ENCODE data around the gene SAXO1.
"Not testable (repeated sequence)": the region's sequence is repeated elsewhere in the genome, so short reads cannot be mapped to it uniquely, and the experiment has no call there.

The SAXO1 gene

GRCh38 chr9:18996211-18996610 lies 36.8 kb downstream of the SAXO1 start:
- no peak overlapping the region for H3K4ac ChIP-seq (ENCODE audit: low read depth, low read length)
- H2AK5ac ChIP-seq (ENCODE audit: low read length): no peak overlapping the region
- H3K79me1 ChIP-seq (ENCODE audit: low read length): no peaks in the 10 kb centered on the region
- no peak overlapping the region for H3K4me2 ChIP-seq (ENCODE audit: low read length)
- H3K23ac ChIP-seq (ENCODE audit: low read length): no peak overlapping the region
- H3K56ac ChIP-seq (ENCODE audit: low read length): no peak overlapping the region
- no peaks in the 10 kb centered on the region for H3K36me3 ChIP-seq (ENCODE audit: control insufficient read depth, insufficient read depth, low read length)
- no peak overlapping the region for H2BK5ac ChIP-seq (ENCODE audit: low read length)
- H3K4me1 ChIP-seq (ENCODE audit: control insufficient read depth, low read depth, low read length): no peaks in the 10 kb centered on the region
- no peak for DNase-seq
- no CpG with 5 or more reads among the region's 3 CpGs for WGBS (ENCODE audit: extremely low coverage, insufficient coverage, low lambda C conversion rate)
- no peak overlapping the region for H3K18ac ChIP-seq (ENCODE audit: low read length)
- H4K8ac ChIP-seq (ENCODE audit: low read depth, low read length): no peak overlapping the region
- no peaks in the 10 kb centered on the region for H3K79me2 ChIP-seq (ENCODE audit: control insufficient read depth, insufficient read depth, low read length)
- H3K9ac ChIP-seq (ENCODE audit: low read length): no peak overlapping the region
- no peak overlapping the region for H4K5ac ChIP-seq (ENCODE audit: low read length)
- no peak overlapping the region for H3K4me3 ChIP-seq (ENCODE audit: low read length)
- no peak overlapping the region for H2BK120ac ChIP-seq (ENCODE audit: low read depth, low read length)
- no peak overlapping the region for H3K27ac ChIP-seq (ENCODE audit: low read depth, low read length)
- H3K27me3 ChIP-seq (ENCODE audit: insufficient read depth, low read length, poor library complexity): no peaks in the 10 kb centered on the region
- H2BK15ac ChIP-seq (replicated peaks; ENCODE audit: low read depth): no peak overlapping the region

GRCh38 chr9:18994263-18994916 lies 38.6 kb downstream of the SAXO1 start:
- Histone ChIP-seq H3K27ac (ENCODE audit: low read depth, low read length) (no peak overlapping the region), H4K5ac (ENCODE audit: low read length) (no peak overlapping the region), H2BK120ac (ENCODE audit: low read depth, low read length) (no peak overlapping the region), H3K79me2 (ENCODE audit: control insufficient read depth, insufficient read depth, low read length) (no peaks in the 10 kb centered on the region), H3K4me3 (ENCODE audit: low read length) (no peak overlapping the region), H2BK15ac (replicated peaks; ENCODE audit: low read depth) (no peak overlapping the region), H4K8ac (ENCODE audit: low read depth, low read length) (no peak overlapping the region), H3K56ac (ENCODE audit: low read length) (no peak overlapping the region), H3K9ac (ENCODE audit: low read length) (no peak overlapping the region), H2AK5ac (ENCODE audit: low read length) (no peak overlapping the region), H3K4me2 (ENCODE audit: low read length) (no peak overlapping the region), H2BK5ac (ENCODE audit: low read length) (no peak overlapping the region), H3K18ac (ENCODE audit: low read length) (no peak overlapping the region), H3K27me3 (ENCODE audit: insufficient read depth, low read length, poor library complexity) (no peaks in the 10 kb centered on the region), H3K23ac (ENCODE audit: low read length) (no peak overlapping the region), H3K4me1 (ENCODE audit: control insufficient read depth, low read depth, low read length) (no peaks in the 10 kb centered on the region), H3K79me1 (ENCODE audit: low read length) (no peaks in the 10 kb centered on the region), H3K36me3 (ENCODE audit: control insufficient read depth, insufficient read depth, low read length) (no peaks in the 10 kb centered on the region), H3K4ac (ENCODE audit: low read depth, low read length) (no peak overlapping the region)
- WGBS (ENCODE audit: extremely low coverage, insufficient coverage, low lambda C conversion rate): no CpG with 5 or more reads among the region's 10 CpGs
- DNase-seq: peak; percentile 39

- H3K4me3 ChIP-seq (ENCODE audit: low read length); H3K4me1 ChIP-seq (ENCODE audit: control insufficient read depth, low read depth, low read length); H3K27ac ChIP-seq (ENCODE audit: low read depth, low read length); H3K4ac ChIP-seq (ENCODE audit: low read depth, low read length); H2BK15ac ChIP-seq (replicated peaks; ENCODE audit: low read depth); H3K4me2 ChIP-seq (ENCODE audit: low read length); H2BK120ac ChIP-seq (ENCODE audit: low read depth, low read length); H3K9ac ChIP-seq (ENCODE audit: low read length); H3K79me2 ChIP-seq (ENCODE audit: control insufficient read depth, insufficient read depth, low read length); H3K79me1 ChIP-seq (ENCODE audit: low read length); H3K36me3 ChIP-seq (ENCODE audit: control insufficient read depth, insufficient read depth, low read length); H2AK5ac ChIP-seq (ENCODE audit: low read length); H3K56ac ChIP-seq (ENCODE audit: low read length); DNase-seq; H3K23ac ChIP-seq (ENCODE audit: low read length); H4K5ac ChIP-seq (ENCODE audit: low read length); H4K8ac ChIP-seq (ENCODE audit: low read depth, low read length); H3K27me3 ChIP-seq (ENCODE audit: insufficient read depth, low read length, poor library complexity); H2BK5ac ChIP-seq (ENCODE audit: low read length); H3K18ac ChIP-seq (ENCODE audit: low read length): not testable (repeated sequence)
- no CpG with 5 or more reads among the region's 4 CpGs for WGBS (ENCODE audit: extremely low coverage, insufficient coverage, low lambda C conversion rate)
Measured at GRCh38 chr9:18991197-18991596, 41.8 kb downstream of the SAXO1 start.

DNA sequence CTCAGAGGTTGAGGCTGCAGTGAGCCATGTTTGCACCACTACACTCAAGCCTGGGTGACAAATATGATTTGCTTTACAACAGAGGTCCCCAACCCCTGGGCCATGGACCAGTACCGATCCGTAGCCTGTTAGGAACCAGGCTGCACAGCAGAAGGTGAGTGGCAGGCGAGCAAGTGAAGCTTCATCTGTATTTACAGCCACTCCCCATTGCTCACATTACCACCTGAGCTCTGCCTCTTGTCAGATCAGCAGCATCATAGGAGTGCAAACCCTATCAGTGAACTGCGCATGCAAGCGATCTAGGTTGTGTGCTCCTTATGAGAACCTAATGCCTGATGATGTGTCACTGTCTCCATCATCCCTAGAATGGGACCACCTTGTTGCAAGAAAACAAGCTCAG lies 42.5 kb downstream of the SAXO1 start:
- Histone ChIP-seq H2BK5ac (ENCODE audit: low read length) (no peak overlapping the region), H3K18ac (ENCODE audit: low read length) (no peak overlapping the region), H4K5ac (ENCODE audit: low read length) (no peak overlapping the region), H2BK120ac (ENCODE audit: low read depth, low read length) (no peak overlapping the region), H3K56ac (ENCODE audit: low read length) (no peak overlapping the region), H3K79me2 (ENCODE audit: control insufficient read depth, insufficient read depth, low read length) (no peaks in the 10 kb centered on the region), H4K8ac (ENCODE audit: low read depth, low read length) (no peak overlapping the region), H3K9ac (ENCODE audit: low read length) (no peak overlapping the region), H3K4me1 (ENCODE audit: control insufficient read depth, low read depth, low read length) (no peaks in the 10 kb centered on the region), H2BK15ac (replicated peaks; ENCODE audit: low read depth) (no peak overlapping the region), H3K36me3 (ENCODE audit: control insufficient read depth, insufficient read depth, low read length) (no peaks in the 10 kb centered on the region), H3K27me3 (ENCODE audit: insufficient read depth, low read length, poor library complexity) (no peaks in the 10 kb centered on the region), H3K23ac (ENCODE audit: low read length) (no peak overlapping the region), H3K27ac (ENCODE audit: low read depth, low read length) (no peak overlapping the region), H2AK5ac (ENCODE audit: low read length) (no peak overlapping the region), H3K4ac (ENCODE audit: low read depth, low read length) (no peak overlapping the region), H3K79me1 (ENCODE audit: low read length) (no peaks in the 10 kb centered on the region), H3K4me3 (ENCODE audit: low read length) (no peak overlapping the region), H3K4me2 (ENCODE audit: low read length) (no peak overlapping the region)
- no CpG with 5 or more reads among the region's 5 CpGs for WGBS (ENCODE audit: extremely low coverage, insufficient coverage, low lambda C conversion rate)
- no peak for DNase-seq

GRCh38 chr9:18989865-18990264 lies 43.1 kb downstream of the SAXO1 start:
- WGBS (ENCODE audit: extremely low coverage, insufficient coverage, low lambda C conversion rate): 100% methylated on average over 1 of the region's 4 CpGs

DNA sequence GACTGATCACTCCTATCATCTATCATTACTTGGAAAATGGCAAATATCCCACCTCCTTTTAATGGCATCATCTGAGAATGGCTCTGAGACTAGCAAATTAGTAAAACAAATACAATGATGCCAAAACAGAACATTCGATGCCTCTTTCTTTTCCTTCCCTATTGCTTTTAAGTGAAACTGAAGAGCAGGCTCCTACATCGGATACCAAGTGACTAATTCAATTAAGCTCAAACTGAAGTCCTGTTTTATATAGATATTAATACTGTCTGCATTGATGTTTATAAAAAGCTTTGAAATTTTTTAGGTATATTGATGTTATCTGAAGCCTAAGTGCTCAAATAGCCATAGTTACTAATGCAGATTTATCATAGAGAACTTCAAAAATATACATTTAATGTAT lies 43.9 kb downstream of the SAXO1 start:
- Histone ChIP-seq H2AK5ac (ENCODE audit: low read length) (no peak overlapping the region), H3K4me1 (ENCODE audit: control insufficient read depth, low read depth, low read length) (no peaks in the 10 kb centered on the region), H4K5ac (ENCODE audit: low read length) (no peak overlapping the region), H3K4me2 (ENCODE audit: low read length) (no peak overlapping the region), H3K23ac (ENCODE audit: low read length) (no peak overlapping the region), H2BK120ac (ENCODE audit: low read depth, low read length) (no peak overlapping the region), H3K36me3 (ENCODE audit: control insufficient read depth, insufficient read depth, low read length) (no peaks in the 10 kb centered on the region), H3K4ac (ENCODE audit: low read depth, low read length) (no peak overlapping the region), H2BK15ac (replicated peaks; ENCODE audit: low read depth) (no peak overlapping the region), H3K18ac (ENCODE audit: low read length) (no peak overlapping the region), H3K79me1 (ENCODE audit: low read length) (no peaks in the 10 kb centered on the region), H3K9ac (ENCODE audit: low read length) (no peak overlapping the region), H3K56ac (ENCODE audit: low read length) (no peak overlapping the region), H3K27me3 (ENCODE audit: insufficient read depth, low read length, poor library complexity) (no peaks in the 10 kb centered on the region), H3K79me2 (ENCODE audit: control insufficient read depth, insufficient read depth, low read length) (no peaks in the 10 kb centered on the region), H3K4me3 (ENCODE audit: low read length) (no peak overlapping the region), H3K27ac (ENCODE audit: low read depth, low read length) (no peak overlapping the region), H4K8ac (ENCODE audit: low read depth, low read length) (no peak overlapping the region), H2BK5ac (ENCODE audit: low read length) (no peak overlapping the region)
- DNase-seq: no peak
- WGBS (ENCODE audit: extremely low coverage, insufficient coverage, low lambda C conversion rate): no CpG with 5 or more reads among the region's 2 CpGs

More at GRCh38 chr9:18989865-18990264, 43.1 kb downstream of the SAXO1 start:
- Histone ChIP-seq H2BK15ac (replicated peaks; ENCODE audit: low read depth) (no peak overlapping the region), H2BK5ac (ENCODE audit: low read length) (no peak overlapping the region), H3K36me3 (ENCODE audit: control insufficient read depth, insufficient read depth, low read length) (no peaks in the 10 kb centered on the region), H3K27me3 (ENCODE audit: insufficient read depth, low read length, poor library complexity) (no peaks in the 10 kb centered on the region), H3K4ac (ENCODE audit: low read depth, low read length) (no peak overlapping the region), H3K79me1 (ENCODE audit: low read length) (no peaks in the 10 kb centered on the region), H3K27ac (ENCODE audit: low read depth, low read length) (no peak overlapping the region), H3K9ac (ENCODE audit: low read length) (no peak overlapping the region), H3K56ac (ENCODE audit: low read length) (no peak overlapping the region), H2AK5ac (ENCODE audit: low read length) (no peak overlapping the region), H3K23ac (ENCODE audit: low read length) (no peak overlapping the region), H3K4me3 (ENCODE audit: low read length) (no peak overlapping the region), H4K5ac (ENCODE audit: low read length) (no peak overlapping the region), H3K79me2 (ENCODE audit: control insufficient read depth, insufficient read depth, low read length) (no peaks in the 10 kb centered on the region), H3K4me1 (ENCODE audit: control insufficient read depth, low read depth, low read length) (no peaks in the 10 kb centered on the region), H3K4me2 (ENCODE audit: low read length) (no peak overlapping the region), H2BK120ac (ENCODE audit: low read depth, low read length) (no peak overlapping the region), H4K8ac (ENCODE audit: low read depth, low read length) (no peak overlapping the region), H3K18ac (ENCODE audit: low read length) (no peak overlapping the region)
- no peak for DNase-seq
